NCI-H748 (cell line): Measurements from ENCODE around the gene ECSCR.
A peak's percentile ranks its signal among the peaks of the same experiment; 100 is the strongest.
"Not testable (repeated sequence)": the region's sequence is repeated elsewhere in the genome, so short reads cannot be mapped to it uniquely, and the experiment has no call there.

Experiments
- DNase-seq: peaks from one replicate; lab custom pipeline; 2025; ENCODE audit not compliant: unreplicated experiment; lab: John Stamatoyannopoulos, UW

ECSCR gene

DNA sequence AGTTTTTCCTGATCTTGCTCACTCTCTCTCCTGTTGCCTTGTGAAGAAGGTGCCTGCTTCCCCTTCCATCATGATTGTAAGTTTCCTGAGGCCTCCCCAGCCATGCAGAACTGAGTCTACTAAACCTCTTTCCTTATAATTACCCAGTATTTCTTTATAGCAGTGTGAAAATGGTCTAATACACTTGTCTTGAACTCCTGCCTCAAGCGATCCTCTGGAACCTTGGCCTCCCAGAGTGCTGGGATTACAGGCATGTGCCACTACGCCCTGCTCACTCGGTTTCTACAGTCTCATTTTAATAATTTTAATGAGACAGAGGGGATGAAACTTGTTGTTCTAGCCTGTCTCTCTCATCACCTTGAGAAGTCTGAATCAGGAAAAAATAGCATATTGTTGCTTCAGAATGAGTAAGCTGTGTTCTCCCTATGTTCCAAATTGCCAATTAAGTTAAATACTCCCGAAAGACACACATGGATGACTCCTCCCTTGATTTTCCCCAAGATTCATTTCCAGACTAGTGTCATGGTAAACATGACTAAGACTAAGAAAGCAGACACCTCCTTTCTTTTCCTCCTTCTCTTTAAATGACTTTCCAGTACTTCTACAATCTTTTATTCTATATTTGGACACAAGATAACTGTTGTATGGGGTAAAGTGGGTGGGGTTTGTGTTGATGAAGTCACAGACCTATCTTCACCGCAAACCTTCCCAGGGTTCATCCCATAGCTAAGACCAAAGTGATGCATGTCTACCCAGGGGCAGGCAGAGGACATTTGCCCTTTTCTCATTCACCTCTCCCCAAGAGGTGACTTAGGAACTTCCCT is 15.4 kb downstream of the ECSCR start:
- DNase-seq = no peak

DNA sequence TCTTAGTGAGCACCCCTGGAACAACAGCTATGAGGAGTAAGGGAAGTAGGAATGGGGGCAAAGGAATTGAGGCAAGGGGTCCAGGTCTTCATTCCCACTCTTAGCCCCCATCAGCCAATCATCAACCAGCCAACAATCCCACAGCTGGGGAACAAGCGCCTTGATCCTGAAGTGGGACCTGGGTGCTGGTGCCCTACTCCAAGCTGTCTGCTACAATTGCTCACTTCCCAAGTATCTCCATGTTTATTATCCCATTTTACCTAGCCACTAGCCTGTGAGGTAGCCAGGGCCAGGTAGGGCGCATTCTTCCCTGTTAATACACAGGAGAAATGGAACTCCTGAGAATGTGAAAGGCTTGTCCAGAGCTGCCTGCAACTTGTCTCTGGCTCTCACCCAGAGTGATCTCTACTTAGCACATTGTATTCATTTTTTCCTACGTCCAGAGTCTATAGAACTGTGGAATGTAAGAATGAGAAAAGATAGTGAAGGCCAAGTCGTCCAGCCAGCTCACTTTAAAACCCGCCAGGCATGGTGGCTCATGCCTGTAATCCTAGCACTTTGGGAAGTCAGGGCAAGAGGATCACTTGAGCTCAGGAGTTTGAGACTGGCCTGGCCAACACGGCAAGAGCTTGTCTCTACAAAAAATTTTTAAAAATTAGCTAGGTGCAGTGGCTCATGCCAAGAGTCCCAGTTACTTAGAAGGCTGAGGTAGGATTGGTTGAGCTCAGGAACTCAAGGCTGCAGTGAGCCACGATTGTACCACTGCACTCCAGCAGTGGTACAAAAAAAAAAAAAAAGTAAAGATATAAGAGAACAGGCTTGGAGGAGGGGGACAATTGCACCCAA is 17.0 kb downstream of the ECSCR start:
- no peak for DNase-seq

DNA sequence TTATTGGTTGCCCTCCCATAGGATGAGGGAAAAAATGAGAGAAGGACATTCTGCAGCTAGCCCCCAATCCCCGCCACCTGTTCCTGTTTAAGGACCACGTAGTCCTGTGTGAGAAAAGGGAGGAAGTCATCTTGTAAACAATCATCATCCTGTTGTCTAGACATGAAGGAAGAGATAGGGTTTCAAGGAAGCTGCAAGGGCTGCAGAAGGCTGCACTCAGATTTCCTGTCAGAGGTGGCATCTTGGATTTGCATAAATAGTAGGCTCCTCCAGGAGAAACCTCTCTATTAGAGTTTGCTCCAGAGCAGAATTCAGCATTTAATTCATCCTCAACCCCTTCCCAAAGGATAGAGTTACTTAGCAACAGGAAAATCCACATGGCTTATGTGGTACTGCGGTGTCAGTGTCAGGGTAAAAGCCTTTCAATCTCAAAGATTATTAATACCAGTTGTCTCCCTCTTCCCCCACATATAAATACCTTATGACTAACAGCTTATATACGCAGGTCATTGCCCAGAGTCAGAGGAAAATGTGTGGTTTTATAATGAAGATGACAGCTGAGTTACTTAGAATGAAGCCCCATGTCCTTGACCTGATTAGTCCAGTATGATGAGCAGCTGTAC is 18.6 kb downstream of the ECSCR start:
- DNase-seq = no peak

DNA sequence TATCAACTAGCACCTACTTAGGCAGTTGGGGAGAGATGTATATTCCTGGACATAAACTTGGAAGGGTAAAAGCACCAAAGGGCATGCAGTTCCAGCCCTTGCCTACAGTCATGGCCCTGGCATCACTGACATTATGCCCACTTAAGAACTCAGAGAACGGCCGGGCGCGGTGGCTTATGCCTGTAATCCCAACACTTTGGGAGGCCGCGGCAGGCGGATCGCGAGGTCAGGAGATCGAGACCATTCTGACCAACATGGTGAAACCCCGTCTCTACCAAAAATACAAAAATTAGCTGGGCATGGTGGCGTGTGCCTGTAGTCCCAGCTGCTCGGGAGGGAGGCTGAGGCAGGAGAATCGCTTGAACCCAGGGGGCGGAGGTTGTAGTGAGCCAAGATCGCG is 22.1 kb downstream of the ECSCR start:
- not testable (repeated sequence) for DNase-seq

- DNase-seq = peak; percentile 97
Observed at GRCh38 chr5:139439013-139439903, 23.3 kb downstream of the ECSCR start, which contains the start of gene DNAJC18. Gene DNAJC18, minus strand, starts transcription at chr5:139439525. Its CDS starts 80 bp downstream, at chr5:139439445.

DNA sequence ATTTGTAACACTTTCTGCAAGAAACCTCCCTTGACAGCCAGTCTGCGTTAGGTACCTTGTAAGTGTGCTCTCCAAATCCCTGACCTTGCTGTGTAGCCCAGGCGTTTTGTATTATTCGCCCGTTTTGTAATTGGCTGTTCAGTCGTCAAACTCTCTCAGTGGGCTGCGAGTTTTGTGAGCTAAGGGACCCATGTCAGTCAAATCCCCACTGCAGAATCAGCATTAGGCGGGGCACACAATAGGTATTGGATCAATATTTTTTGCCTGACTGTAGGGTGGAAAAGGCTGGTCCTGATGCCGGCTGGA is 23.9 kb downstream of the ECSCR start:
- DNase-seq = no peak

DNA sequence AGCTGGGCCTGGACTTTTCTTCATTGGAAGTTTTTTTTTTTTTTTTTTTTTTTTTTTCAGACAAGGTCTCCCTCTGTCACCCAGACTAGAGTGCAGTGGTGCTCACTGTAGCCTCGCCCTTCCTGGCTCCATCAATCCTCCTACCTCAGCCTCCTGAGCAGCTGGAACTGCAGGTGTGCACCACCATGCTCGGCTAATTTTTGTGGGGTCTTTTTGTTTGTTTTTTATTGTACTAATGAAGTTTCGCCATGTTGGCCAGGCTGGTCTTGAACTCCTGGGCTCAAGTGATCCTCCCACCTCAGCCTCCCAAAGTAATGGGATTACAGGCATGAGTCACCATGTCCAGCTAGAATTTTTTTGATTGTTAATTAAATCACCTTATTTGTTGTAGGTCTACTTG is 26.9 kb downstream of the ECSCR start:
- DNase-seq = no peak

- DNase-seq = no peak
Observed at GRCh38 chr5:139431706-139432105, 30.8 kb downstream of the ECSCR start.

DNA sequence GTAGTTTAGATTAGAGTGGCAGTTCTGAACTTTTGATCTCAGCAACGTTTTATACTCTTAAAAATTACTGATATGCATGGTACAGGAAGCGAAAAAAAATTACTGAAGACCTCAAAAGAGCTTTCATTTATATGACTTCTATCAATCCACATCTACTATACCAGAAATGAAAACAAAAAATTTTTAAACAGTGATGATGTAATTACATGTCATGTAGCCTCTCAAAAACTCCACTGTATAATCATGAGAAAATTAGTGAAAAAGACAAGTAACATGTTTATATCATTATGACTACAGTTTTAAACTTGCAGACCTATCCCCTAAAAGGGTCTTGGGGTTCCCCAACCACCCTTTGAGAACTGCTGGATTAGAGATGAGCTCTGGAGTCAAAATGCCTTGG is 32.5 kb downstream of the ECSCR start:
- DNase-seq = no peak

- no peak for DNase-seq
Observed at GRCh38 chr5:139426203-139426885, 36.2 kb downstream of the ECSCR start.

GRCh38 chr5:139425497-139425896 is 37.0 kb downstream of the ECSCR start:
- DNase-seq = no peak

DNA sequence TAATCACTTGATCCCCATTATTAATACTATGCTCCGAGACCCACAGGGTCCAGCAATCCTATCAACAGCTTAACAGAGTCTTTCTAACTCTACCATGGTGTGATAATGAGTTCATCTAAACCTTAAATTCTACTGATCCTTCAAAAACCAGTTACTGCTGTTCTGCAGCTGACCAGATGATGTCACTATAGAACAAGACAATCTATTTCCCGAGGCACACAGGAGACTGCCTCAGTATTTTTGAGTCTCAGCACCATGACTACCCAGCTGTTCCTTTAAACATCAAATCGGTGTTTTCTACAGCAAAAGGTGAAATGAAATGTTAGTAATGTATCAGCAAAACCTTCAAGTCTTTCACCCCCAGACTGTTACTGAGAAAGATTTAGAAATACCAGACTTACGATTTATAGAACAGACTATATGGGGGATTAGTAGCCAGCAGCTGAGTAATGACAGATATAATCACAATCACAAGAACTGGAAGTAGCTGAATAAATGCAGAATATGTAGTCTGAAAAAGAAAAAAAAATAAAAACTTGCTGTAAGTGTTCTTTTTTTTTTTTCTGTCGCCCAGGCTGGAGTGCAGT is 40.1 kb downstream of the ECSCR start:
- DNase-seq = peak; percentile 64

- DNase-seq = no peak
Observed at GRCh38 chr5:139419226-139420192, 43.0 kb downstream of the ECSCR start.

DNA sequence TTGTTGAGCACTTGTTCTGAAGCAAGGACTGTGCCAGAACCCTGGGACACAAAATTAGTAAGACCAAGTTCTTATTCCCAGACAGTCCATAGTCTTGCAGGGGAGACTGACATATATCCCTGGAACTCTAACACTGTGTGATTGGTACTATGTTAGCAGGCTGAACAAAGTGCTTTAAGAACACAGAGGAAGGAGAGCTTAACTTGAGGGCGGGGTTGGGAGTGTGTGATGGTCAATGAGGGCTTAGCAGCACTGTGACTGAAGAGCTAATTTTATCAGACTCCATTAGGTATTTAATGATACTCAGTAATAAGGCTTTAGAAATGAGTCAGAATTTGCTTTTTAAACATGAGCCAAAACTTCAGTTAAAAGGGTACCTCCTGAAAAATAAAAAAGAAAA is 43.8 kb downstream of the ECSCR start:
- no peak for DNase-seq

- DNase-seq = no peak
Observed at GRCh38 chr5:139417214-139417613, 45.3 kb downstream of the ECSCR start.

GRCh38 chr5:139416651-139417050 is 45.9 kb downstream of the ECSCR start:
- DNase-seq = no peak

- no peak for DNase-seq
Observed at GRCh38 chr5:139415869-139416268, 46.7 kb downstream of the ECSCR start.

- DNase-seq = no peak
Observed at GRCh38 chr5:139415221-139415861, 47.2 kb downstream of the ECSCR start.
